IPS-NIHi7 (cell line): Measurements from ENCODE around the gene DAAM1.
A peak's percentile ranks its signal among the peaks of the same experiment; 100 is the strongest.

ENCODE experiments used
- DNase-seq: peaks from one replicate; pipeline ENCODE4 v3.0.0; 2012; ENCODE audit warnings: mixed read lengths; ENCODE audit errors: extremely low spot score

Gene DAAM1

DNA sequence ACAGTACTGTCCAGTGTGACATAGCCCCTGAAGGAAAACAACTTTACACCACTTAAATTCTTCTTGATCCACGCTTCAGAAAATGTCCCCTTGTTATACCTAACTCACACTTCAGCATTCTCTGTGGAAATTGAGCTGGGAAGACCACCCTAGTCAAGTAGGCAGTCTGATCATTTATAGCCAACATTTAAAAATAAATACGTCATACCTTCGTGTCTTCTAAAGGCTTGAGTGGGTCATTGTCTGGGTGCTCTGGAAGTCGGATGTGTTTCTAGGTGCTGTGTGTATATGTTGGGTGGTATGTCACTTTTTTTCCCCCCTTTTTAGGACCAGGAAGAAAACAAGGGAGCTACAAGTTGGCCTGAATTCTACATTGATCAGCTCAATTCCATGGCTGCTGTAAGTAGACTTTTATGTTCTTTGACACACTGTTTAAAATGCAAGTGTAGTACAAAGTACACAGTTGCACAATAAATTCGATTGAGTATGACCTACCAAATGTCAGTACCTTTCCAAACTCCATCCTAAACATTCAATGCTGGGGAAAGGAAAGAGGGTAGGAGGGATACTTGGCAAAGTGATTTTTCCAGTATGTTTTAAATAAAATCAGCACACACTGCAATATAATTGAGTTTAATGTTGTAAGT is 126.6 kb downstream of the DAAM1 start:
- DNase-seq = no peak

DNA sequence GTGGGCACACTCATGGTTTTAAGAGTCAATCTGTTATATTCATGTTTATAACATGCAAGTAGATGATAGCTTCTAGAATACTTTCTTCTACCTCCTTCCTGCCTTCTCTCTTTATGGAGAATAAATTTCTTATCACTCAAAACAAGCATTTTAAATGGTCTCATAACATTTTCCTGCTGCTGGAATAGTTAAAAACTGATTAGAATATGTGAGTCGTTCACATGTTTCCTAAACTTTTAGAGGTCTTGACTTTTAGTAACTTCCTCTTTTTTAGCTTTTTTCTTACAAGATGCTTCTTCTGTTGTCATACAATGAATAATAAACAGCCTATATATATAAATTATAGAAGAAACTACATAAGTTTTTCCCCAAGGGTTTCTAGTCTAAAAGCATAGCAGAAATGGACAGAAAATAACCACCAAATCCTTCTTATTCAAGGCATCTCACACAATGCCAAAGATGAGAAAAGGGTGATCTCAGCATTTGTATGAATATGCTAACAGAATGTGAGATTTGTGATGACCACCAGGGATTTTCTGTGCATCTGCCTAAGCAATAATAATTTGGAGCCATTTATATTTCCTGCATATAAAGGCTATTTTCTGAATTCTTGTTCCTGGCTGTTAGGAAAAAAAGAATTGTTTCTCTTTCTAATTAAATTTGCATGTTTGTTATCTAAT is 127.8 kb downstream of the DAAM1 start:
- DNase-seq = no peak

DNA sequence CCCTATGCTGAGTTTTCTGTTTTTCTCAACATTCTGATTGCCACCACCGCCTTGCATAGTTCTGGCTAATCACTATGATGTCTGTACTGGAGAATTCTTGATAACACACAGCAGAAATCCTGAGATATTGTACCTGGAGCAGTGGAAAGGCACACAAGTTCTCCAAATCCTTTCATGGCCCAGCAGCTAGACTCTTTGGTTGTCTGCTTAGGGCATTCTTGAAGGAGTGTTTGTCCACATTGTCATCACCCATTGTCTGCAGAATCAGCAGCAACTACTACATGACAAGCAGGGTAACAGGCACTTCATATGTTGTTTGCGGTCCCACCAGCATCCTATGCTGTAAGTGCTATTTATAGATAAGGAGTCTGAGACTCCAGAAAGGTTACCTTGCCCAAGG is 128.9 kb downstream of the DAAM1 start:
- no peak for DNase-seq

DNA sequence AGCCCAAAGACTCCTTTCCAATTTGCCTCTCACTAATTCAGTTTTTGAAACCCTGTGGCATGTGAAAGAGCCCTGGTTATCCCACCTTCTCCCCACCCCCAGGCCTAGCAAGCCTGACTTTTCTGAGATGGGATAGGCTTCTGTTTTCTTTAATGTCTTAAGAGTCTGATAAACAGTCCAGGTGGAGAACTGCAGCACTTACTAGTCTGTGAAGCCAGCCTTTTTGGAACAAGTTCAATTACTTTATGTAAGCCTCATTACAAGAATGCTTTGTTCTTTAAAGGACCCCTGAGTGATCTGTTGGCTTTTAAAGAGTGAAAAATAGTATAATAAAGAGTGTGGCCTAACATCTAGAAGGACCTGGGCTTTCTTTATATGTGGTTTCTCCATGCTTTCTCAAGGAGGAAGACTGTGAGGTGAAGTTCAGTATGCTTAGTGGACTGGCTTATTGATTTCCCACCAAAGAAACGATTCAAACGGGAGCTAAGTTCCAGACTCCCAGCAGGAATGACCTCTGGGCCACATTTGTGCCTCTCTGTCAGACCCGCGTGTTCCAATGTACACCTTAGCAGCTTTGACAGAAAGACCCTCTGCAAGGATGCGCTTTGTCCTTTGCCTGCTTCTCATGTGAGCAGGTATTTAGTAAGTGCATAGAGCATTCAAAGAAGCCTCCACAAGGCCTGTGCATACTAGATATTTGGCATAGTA is 129.5 kb downstream of the DAAM1 start:
- DNase-seq = no peak

DNA sequence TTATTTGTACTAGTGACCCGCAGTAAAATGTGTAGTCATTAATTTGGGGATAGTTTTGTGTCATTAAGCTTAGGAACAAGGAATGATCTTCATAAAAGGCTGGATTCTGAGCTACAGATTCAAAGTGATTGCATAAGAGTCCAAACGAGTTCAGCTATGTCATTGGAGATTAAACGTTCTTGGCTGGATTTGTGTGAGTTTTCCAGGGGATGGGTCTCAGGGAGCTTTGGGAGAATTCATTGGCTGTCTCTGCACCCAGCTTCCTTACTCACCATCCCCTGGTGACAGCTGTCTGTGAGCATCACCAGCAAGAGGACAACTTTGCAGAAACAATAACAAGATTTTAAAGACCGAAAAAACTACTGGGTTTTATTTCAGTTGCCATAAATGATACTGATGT is 130.4 kb downstream of the DAAM1 start:
- no peak for DNase-seq

DNA sequence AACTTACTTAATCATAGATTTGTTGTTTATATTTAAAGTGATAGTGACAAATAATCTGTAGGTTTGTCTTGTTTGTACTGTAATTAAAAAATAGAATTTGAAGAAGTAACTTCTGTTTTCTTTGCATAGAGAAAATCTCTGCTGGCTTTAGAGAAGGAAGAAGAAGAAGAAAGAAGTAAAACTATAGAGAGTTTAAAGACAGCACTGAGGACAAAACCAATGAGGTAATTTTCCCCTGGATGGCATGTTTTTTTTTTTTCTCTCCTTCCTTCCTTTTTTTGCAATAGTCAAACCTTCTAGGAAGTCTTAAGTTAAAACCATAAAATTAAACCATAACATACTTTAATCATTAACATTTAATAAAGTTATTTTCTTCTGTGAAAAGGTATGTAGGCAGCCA is 131.9 kb downstream of the DAAM1 start:
- no peak for DNase-seq

DNA sequence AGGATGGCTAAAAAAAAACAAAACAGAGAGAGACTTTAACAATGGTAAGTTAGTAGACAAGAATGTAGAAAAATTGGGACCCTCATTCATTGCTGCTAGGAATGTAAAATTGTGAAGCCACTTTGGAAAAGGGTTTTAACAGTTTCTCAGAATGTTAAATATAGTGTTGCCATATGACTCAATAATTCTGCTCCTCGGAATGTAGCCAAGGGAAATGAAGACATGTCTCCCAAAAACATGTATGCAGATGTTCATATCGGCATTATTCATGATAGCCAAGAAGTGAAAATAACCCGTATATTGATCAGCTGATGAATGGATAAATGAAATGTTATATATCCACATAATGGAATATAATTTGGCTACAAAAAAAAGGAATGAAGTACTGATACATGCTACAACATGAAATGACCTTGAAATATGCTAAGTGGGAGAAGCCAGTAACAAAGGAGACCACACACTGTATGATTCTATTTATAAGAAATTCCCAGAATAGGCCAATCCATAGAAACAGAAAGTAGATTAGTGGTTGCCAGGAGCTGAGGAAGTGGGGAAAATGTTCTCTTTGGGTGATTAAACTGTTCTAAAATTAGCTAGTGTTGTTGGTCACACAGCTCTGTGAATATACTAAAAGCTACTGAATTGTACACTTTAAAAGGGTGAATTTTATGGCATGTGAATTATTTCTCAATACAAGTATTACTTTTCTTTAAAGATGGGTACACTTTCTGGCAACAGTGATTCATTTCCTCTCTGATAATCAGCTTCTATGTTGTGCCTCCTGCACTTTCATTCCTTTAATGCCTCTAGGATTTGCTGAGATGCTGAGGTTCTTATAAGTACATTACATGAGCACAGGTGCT is 132.5 kb downstream of the DAAM1 start:
- no peak for DNase-seq

DNA sequence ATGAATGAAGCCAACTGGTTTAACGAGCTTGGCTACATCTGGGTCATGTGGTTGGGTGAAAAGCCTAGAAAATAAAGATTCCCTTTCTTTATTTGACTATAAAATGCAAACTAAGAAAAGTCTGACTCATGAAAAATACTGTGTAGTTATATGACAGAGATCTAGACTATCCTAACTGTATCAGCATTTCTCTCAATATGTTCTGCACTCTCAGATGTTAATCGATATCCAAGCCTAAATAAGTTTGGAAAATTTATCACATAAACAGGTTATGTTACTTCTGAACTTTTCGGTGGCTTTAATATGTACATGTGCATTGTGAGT is 133.1 kb downstream of the DAAM1 start:
- DNase-seq = no peak

DNA sequence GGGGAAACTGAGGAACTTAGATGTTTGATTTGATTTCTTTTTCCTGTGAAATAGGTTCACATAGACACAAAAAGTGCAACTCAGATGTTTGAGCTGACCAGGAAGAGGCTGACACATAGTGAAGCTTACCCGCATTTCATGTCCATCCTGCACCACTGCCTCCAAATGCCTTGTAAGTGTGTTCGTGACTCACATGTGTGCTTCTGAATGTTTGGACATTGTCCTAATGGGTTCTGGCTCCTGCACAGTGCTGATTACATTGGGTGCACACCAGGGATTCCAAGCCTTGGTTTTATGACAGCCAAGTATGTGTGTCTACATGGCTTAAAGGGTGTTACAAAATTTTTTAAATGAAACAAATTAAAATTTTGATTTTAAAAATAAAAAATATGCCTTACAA is 137.4 kb downstream of the DAAM1 start:
- DNase-seq = no peak

DNA sequence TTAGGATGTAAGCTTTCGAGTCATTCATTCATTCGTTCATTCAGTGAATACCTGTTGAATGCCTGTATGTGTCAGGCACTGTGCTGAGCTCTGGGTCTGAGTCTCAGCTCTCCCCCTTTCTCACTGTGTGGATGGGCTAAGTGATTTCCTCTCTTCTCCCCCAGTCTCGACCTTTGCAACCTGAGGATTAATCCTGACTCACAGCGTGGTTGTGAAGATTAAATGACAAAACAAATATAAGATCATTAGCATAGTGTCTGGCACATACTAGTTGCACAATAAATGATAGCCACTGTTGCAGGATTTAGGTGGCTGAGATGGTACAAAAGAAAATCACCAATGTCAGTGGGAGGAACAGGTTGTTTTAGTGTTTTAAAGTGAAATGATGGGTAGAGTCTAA is 140.0 kb downstream of the DAAM1 start:
- no peak for DNase-seq

DNA sequence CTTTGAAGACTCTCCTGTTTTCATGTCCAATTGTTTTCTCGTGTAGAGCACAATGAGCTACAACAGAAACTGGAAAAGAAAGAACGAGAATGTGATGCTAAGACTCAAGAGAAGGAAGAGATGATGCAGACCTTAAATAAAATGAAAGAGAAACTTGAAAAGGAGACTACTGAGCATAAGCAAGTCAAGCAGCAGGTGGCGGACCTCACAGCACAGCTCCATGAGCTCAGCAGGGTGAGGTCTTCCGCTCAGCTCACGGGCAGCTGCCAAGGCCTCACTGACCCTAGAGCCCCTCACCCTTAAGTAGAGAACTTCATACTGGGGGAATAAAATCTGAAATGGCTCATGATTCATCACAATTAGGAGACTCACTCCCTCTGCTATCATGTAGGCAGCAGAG is 142.0 kb downstream of the DAAM1 start:
- DNase-seq = no peak

DNA sequence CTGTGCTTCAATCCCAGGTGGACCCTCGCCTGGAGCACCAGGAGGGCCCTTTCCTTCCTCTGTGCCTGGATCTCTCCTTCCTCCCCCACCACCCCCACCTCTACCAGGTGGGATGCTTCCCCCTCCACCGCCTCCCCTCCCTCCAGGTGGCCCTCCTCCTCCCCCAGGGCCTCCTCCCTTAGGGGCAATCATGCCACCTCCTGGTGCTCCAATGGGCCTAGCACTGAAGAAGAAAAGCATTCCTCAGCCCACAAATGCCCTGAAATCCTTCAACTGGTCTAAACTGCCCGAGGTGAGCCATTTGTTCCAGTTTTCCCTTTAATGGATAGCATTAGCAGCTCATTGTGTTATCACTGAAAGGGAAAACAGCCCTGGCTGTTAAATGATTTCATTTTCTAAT is 142.8 kb downstream of the DAAM1 start:
- DNase-seq = peak; percentile 41

DNA sequence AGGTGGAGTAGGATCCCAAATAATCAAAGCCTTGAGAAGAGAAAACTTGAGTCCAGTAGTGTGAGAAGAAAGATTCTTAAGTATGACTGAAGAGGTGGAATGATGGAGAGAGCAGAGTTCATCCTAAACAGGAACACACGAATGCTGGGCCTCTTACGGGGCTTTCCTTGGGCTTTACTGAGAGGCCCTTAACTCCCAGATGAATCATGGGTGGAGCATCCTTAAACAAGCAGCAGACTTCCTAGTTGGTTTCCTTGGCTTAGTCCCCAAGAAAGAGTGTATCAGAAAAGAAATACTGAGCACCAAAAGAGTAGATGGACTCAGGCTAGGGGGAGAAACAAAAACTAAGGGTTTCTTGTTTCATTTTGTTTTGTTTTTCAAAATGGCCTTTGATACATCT is 144.3 kb downstream of the DAAM1 start:
- no peak for DNase-seq

DNA sequence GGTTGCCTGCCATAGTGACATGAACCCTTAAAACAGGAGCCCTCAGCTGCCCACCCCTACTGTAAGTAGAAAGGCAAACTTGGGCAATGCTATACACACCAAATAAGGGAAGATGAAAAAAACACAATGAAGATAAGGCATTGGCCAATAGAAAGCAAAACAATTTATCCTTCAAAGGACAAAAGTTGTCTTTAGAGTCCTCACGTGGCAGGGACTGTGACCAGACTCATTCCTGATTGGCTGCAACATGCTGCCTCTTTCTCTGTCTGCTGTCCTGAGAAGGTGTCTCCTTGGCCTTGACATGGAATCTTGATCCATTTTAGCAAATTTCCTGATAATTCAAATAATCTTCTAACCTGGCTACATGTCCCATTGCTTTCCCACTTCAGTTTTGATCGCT is 144.8 kb downstream of the DAAM1 start:
- no peak for DNase-seq

DNA sequence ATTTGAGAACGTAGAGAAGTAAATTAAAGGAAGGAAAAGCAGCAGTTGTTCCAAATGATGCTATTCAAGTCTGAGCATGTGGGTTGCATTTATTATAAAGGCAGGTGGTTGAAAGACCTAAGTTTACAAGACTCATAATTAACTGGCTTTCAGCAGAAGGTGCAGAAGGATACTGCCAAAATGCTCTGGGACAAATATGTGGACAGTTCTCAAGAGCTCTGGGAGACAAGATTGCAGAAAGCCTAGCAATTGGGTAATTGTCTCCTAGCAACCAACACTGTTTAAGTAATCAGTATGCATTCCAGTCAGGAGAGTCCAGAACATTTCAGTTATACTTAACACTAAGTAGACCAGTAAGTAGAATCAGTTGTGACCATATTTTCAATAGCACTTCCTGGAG is 145.2 kb downstream of the DAAM1 start:
- DNase-seq = no peak

DNA sequence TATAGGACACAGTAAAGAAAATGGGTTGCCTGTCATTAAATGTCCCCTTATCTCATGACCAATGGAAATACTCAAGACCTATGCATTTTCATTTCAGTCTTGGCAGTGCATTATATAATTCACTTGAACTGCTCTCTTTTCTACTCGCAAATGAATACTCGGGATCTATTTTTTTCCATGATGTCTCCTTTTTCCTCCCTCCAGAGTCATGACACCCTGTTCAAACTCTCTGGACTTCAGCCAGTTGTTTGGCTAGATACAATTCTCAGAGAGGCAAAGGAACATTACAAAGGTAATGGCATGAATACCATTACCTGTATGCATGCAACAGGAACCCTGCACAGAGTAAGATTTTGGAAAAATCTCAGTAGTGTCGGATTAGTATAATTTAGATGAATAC is 145.8 kb downstream of the DAAM1 start:
- no peak for DNase-seq

DNA sequence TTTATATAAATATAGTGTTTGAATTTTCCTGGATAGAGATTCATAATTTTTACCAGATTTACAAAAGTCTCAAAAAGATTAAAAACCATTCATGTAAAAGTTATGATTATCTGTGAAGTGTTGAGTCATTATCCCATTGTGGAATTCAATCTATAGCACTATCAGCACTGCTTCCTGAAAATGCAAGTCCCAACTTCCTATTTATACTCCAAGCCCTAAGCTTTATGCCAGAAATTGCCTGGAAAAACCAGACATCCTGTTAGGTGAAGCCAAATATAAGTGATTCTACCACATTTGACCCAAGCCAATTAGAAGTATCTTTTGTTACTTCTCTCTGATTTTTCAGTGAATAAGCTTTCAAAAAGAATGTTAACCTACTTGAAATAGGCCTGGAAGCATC is 147.6 kb downstream of the DAAM1 start:
- no peak for DNase-seq

DNA sequence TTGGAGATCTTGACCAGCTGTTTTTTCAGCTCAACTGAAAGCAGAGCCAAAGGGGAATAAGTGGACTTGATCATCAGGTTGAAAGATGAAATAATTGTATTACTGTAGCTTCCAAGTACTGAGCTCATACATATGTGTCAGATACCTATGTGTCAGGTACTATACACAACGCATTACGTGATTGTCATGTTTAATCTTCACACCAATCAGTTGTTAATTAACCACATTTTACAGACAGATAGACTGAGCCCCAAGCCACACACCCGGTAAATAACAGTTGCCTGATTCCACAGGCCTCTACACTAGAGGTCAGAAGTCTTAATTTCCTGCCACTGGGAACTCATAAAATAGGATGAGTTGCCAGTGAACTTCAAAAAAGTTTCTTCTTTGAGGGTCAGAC is 148.2 kb downstream of the DAAM1 start:
- DNase-seq = no peak

DNA sequence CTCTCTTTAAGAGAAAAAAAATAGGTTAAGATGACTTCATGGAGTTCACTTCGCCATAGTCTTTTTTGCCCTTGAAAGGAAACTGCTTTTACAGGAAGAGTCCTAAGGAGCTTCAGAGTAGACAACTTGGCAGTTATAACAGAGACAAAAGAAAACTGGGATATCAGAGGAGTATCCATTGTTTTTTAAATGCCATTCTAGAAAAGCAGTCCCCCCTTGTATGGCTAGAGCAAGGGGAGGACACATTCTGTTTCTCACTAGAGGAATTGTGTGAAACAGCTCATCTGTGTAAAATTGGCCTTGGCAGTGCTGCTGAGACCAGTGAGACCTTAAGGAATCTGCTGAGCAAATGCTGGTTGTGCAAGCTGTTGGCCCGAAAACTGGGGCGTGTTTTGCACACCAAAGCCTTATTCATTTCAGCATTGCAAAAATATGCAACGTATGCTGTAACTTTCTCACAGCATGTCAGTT is 148.7 kb downstream of the DAAM1 start:
- DNase-seq = no peak

DNA sequence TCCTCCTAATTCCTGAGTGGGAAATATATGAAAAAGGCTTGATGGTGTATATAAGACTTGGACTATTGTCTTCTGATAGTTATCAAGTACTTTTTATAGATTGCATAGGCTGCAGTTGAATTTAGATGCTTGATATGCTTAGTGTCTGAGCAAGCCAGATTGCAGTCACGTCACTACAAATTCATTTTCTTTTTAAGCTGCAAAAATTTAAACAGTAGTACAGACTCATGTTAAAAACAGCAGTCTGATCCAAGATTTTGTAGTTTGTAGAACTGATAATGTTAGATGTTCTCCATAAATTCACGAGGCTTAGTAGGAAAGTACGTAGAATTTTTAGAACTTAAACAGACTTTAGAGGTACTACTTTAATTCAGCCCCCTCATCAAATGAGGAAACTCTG is 150.3 kb downstream of the DAAM1 start:
- DNase-seq = no peak

DNA sequence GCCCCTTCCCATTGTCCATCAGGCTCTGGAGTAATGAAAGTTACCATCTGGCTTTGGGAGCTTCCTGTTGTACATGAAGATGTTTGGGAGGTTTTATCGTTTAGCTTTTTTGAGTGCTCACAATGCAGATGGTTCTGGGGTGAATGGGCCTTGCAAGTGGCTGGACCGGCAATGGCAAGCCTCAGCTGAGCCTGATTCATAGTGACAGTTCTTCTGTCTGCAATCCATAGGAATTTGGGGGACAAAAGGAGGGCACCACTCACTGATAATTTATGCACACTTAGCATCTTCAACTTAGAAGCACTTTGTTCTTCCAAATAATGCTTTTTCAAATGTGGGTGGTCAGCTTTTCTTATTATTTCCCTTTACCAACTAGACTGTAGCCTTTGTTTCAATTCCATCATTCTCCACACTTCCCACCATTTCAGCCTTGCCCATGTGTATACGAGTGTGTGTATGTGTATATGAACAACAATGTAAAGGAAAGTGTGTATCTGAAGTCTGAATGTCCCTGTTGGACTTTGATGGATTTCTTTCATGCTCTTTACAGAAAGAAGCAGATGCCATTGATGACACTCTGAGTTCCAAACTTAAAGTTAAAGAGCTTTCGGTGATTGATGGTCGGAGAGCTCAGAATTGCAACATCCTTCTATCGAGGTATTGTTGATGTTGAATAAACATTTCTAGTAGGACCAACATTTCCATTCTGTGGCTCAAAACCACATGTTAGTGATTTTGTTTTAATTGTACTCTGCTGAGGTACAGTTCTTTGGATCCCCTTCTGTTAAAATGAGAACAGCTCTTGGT is 151.3 kb downstream of the DAAM1 start:
- DNase-seq = no peak
